ENCODE results near the gene SPAG16. TPM values are rescaled to one million over a fixed set of nuclear protein-coding genes. Genes with fewer than 3 reads are reported as not detected.

Gene SPAG16
- total RNA-seq, 1 experiment from 2014 or later = 17.3 TPM

DNA sequence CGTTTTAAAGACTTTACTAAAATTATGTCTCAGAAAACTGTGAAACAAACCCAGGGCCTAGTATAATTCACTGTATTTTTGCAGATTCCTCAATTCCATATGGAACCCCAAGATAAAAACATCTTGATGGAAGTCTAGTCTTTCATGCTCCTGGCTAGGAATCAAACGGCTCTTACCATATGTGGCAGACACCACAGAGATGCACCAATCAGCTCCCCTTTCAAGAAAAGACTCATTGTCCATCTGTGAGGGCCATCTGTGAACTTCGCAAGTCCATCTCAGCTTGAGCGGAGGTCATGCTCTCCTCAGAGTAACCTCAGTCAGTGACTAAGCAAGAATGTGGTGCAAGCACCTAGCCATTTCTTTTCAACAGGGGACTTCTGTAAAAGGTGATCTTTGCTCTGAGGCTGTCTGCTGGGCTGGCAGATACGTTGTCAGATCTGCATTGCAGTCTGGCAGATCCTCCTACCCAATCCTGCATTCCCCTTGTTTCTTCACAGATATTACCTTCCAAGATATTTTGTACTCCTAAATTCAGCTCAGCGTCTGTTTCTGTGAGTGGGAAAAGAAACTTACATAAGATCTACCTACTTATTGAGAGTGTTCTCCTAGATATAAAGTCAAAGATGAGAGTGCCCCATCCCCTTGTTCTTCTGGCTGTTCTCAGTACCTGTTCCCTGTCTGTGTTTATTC, 419.3 kb downstream of the SPAG16 start:
- no peak overlapping the region for H3K56ac ChIP-seq (ENCODE audit: insufficient read length, low read depth, low read length)
- no peaks in the 10 kb centered on the region for H3K27me3 Mint-ChIP-seq (ENCODE audit: low read depth)
- no peak overlapping the region for H3K18ac ChIP-seq (ENCODE audit: insufficient read length, low read depth, low read length)
- H3K27ac ChIP-seq (ENCODE audit: insufficient read length, low read depth, low read length) = no peak overlapping the region
- H3K14ac ChIP-seq (ENCODE audit: insufficient read depth, low read length) = no peak overlapping the region
- H4K20me1 ChIP-seq (ENCODE audit: control insufficient read depth, insufficient read depth, insufficient read length) = no peaks in the 10 kb centered on the region
- no peak for DNase-seq
- TF ChIP-seq, protein P1, sequence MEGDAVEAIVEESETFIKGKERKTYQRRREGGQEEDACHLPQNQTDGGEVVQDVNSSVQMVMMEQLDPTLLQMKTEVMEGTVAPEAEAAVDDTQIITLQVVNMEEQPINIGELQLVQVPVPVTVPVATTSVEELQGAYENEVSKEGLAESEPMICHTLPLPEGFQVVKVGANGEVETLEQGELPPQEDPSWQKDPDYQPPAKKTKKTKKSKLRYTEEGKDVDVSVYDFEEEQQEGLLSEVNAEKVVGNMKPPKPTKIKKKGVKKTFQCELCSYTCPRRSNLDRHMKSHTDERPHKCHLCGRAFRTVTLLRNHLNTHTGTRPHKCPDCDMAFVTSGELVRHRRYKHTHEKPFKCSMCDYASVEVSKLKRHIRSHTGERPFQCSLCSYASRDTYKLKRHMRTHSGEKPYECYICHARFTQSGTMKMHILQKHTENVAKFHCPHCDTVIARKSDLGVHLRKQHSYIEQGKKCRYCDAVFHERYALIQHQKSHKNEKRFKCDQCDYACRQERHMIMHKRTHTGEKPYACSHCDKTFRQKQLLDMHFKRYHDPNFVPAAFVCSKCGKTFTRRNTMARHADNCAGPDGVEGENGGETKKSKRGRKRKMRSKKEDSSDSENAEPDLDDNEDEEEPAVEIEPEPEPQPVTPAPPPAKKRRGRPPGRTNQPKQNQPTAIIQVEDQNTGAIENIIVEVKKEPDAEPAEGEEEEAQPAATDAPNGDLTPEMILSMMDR (conservative IDR thresholded peaks at IDR 0.05) = no peak
- H2BK120ac ChIP-seq (ENCODE audit: low read depth, low read length, poor library complexity, severe bottlenecking) = no peak overlapping the region
- H2AFZ ChIP-seq (ENCODE audit: low read length) = no peak overlapping the region
- no peaks in the 10 kb centered on the region for H3K9me3 ChIP-seq (ENCODE audit: control insufficient read depth, low read depth, low read length)
- no peak overlapping the region for H2BK5ac ChIP-seq (ENCODE audit: insufficient read length, low read length)
- H3K23me2 ChIP-seq (ENCODE audit: insufficient read length, low read depth, low read length, poor library complexity, severe bottlenecking) = no peaks in the 10 kb centered on the region
- no peak overlapping the region for H4K8ac ChIP-seq (replicated peaks; ENCODE audit: insufficient read length, low read depth, low read length)
- no peaks in the 10 kb centered on the region; a peak in 1 of 4 replicates for H3K4me1 Mint-ChIP-seq
- peaks cover 6 to 16% (median 9%) of the 10 kb centered on the region in 3 experiments; a peak in 5 of 7 replicates for H3K36me3 Mint-ChIP-seq (ENCODE audit: insufficient read depth in 1 of 3, low read depth in 3 of 3)
- H2AK5ac ChIP-seq (ENCODE audit: insufficient read length, low read length) = no peak overlapping the region
- no CpG with 5 or more reads among the region's 6 CpGs for WGBS (ENCODE audit: extremely low coverage, insufficient read length, low lambda C conversion rate)
- H3K4me2 ChIP-seq (ENCODE audit: insufficient read depth, insufficient read length, low read length) = no peak overlapping the region
- H3K9ac ChIP-seq (ENCODE audit: extremely low read depth, insufficient read length, low read length) = no peak overlapping the region
- no peaks in the 10 kb centered on the region for H3K79me2 ChIP-seq (ENCODE audit: insufficient read depth, low read length)
- H3T11ph ChIP-seq (ENCODE audit: low read length) = no peak overlapping the region
- H3K23ac ChIP-seq (ENCODE audit: insufficient read length, low read depth, low read length) = no peak overlapping the region
- no peak overlapping the region for H3K4ac ChIP-seq (ENCODE audit: low read depth, low read length)
- no peak overlapping the region; a peak in 1 of 7 replicates for H3K27ac Mint-ChIP-seq
- H3K9me3 Mint-ChIP-seq = peaks cover 14 to 15% of the 10 kb centered on the region in 2 experiments; a peak in 4 of 5 replicates
- no peak overlapping the region for H2BK15ac ChIP-seq (ENCODE audit: low read depth, low read length)
- no peaks in the 10 kb centered on the region for H3K4me1 ChIP-seq (ENCODE audit: insufficient read depth, low read length)
- H2BK12ac ChIP-seq (ENCODE audit: insufficient read length, low read depth, low read length) = no peak overlapping the region
- no peaks in the 10 kb centered on the region for H3K79me1 ChIP-seq (ENCODE audit: insufficient read depth, low read depth, low read length, poor library complexity, severe bottlenecking)
- H4K91ac ChIP-seq (ENCODE audit: insufficient read length, low read depth, low read length) = no peak overlapping the region
- no peak overlapping the region for H4K5ac ChIP-seq (ENCODE audit: insufficient read length, low read depth, low read length)
- no peaks in the 10 kb centered on the region for H3K27me3 ChIP-seq (ENCODE audit: insufficient read depth, low read length)
- no peak overlapping the region for H3K4me3 Mint-ChIP-seq
- H2BK20ac ChIP-seq (ENCODE audit: low read depth, low read length, poor library complexity, severe bottlenecking) = no peak overlapping the region

Measured in H9 (cell line).